ENCODE results near the gene DDX24. TPM values are rescaled to one million over a fixed set of nuclear protein-coding genes. Genes with fewer than 3 reads are reported as not detected.
A peak's percentile ranks its signal among the peaks of the same experiment; 100 is the strongest.

DDX24 gene
- total and polyA plus RNA-seq, 7 donors = 42.5 to 147 (median 109) TPM

DNA sequence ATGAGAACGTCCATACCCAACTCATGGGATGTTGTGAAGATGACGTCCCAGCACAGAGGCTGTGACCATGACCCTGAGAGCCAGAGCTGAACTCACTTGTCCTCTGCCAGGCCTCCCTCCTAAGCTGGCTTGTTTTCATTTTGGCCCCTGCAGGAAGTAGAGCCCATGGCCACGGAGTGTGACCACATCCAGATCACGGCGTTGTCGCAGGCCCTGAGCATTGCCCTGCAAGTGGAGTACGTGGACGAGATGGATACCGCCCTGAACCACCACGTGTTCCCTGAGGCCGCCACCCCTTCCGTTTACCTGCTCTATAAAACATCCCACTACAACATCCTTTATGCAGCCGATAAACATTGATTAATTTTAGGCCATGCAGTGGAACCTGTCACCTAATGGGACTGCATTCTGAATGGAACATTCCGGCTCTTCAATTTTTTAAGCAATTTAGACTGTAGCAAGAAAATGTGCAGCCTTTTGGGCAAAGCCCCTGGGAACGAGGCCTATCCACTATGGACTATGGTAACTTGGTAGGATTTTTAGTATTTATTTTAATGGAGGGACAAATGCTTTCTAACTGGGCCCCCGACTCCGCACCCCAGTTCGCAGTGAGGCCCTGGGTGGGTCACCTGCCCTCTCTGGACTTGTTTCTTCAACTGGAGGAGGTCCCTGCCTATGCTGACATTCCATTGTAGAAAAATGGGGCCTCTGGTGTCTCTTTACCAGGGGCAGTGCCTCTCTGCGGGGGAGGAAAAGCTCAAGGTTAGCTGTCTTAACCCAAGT, 35.2 kb downstream of the DDX24 start:
- Histone ChIP-seq H3K4me3 (no peak overlapping the region), H3K9me3 (no peaks in the 10 kb centered on the region), H3K27me3 (no peaks in the 10 kb centered on the region), H3K4me1 (peaks cover 0 to 19% (median 13%) of the 10 kb centered on the region in 4 donors), H3K36me3 (peaks cover 25 to 71% (median 35%) of the 10 kb centered on the region in 4 donors), H3K27ac (no peak overlapping the region)
- TF ChIP-seq POLR2AphosphoS5 (IDR thresholded peaks at IDR 0.05) (no peak), EP300 (IDR thresholded peaks at IDR 0.05) (no peak), POLR2A (IDR thresholded peaks at IDR 0.05) (no peak)
- TF ChIP-seq, protein P1, sequence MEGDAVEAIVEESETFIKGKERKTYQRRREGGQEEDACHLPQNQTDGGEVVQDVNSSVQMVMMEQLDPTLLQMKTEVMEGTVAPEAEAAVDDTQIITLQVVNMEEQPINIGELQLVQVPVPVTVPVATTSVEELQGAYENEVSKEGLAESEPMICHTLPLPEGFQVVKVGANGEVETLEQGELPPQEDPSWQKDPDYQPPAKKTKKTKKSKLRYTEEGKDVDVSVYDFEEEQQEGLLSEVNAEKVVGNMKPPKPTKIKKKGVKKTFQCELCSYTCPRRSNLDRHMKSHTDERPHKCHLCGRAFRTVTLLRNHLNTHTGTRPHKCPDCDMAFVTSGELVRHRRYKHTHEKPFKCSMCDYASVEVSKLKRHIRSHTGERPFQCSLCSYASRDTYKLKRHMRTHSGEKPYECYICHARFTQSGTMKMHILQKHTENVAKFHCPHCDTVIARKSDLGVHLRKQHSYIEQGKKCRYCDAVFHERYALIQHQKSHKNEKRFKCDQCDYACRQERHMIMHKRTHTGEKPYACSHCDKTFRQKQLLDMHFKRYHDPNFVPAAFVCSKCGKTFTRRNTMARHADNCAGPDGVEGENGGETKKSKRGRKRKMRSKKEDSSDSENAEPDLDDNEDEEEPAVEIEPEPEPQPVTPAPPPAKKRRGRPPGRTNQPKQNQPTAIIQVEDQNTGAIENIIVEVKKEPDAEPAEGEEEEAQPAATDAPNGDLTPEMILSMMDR (IDR thresholded peaks at IDR 0.05) = no peak
- 88 to 92% methylated on average over 19 of the region's 19 CpGs for WGBS, 2 donors
- intact Hi-C loops (cut with DNase I) = no loop called here
- DNase-seq = peak; percentile 46

DNA sequence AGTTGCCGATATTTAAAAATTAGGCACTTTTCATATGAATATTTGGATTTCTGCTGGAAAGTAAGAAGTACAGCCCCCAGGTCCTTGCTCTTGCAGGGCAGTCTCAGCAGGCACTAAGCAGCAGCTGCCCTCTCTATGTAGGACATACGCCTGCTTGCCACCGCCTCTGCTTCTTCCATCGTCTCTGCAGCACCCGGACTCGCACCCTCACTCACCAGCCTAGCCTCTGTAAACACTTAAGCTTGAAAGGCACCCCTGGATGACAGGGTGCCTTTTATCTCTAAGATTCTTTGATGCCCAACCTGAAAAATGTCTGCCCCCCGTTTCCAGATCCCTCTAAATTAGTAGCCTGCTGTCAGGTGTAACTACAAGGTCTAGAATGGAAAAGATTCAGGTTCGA, 35.9 kb downstream of the DDX24 start:
- intact Hi-C loops (cut with DNase I) = no loop called here
- Histone ChIP-seq H3K4me3 (no peak overlapping the region), H3K27ac (no peak overlapping the region), H3K36me3 (peaks cover 20 to 64% (median 29%) of the 10 kb centered on the region in 4 donors), H3K4me1 (peaks cover 0 to 16% (median 12%) of the 10 kb centered on the region in 4 donors), H3K9me3 (no peaks in the 10 kb centered on the region), H3K27me3 (no peaks in the 10 kb centered on the region)
- TF ChIP-seq, protein P1 (IDR thresholded peaks at IDR 0.05) = no peak
- TF ChIP-seq POLR2AphosphoS5 (IDR thresholded peaks at IDR 0.05) (no peak), POLR2A (IDR thresholded peaks at IDR 0.05) (no peak), EP300 (IDR thresholded peaks at IDR 0.05) (no peak)
- WGBS, 2 donors = 94% methylated on average over 8 of the region's 8 CpGs
- DNase-seq = peak; percentile 53

DNA sequence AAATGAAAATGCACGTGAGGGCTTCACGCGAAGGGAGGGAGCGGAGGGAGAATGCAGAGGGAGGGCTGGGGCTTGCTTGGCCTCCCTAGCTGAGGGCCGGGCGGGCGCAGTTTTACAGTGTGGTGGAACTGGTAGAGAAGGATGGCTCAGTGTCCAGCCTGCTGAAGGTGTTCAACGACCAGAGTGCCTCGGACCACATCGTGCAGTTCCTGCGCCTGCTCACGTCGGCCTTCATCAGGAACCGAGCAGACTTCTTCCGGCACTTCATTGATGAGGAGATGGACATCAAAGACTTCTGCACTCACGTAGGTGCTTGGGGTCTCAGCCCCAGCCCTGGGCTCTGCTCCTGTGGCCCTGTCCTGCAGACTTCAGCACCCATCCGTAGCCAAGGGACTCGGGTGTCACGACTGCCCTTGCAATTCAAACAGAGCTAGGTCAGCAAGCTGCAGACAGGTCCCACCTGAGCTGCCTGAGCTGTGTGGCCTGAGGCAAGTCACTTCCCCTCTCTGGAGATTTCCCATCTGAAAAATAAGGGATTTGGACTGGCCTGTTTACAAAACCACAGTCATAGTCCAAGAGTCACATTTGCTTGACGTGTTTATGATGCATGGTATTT, 36.4 kb downstream of the DDX24 start:
- no peak overlapping the region for H3K4me3 ChIP-seq
- no peak for TF ChIP-seq POLR2AphosphoS5 (IDR thresholded peaks at IDR 0.05)
- TF ChIP-seq, protein P1 (IDR thresholded peaks at IDR 0.05) = no peak
- no peak for TF ChIP-seq EP300 (IDR thresholded peaks at IDR 0.05)
- no peak for TF ChIP-seq POLR2A (IDR thresholded peaks at IDR 0.05)
- H3K9me3 ChIP-seq = no peaks in the 10 kb centered on the region
- peaks cover 0 to 16% (median 12%) of the 10 kb centered on the region in 4 donors for H3K4me1 ChIP-seq
- intact Hi-C loops (cut with DNase I) = no loop called here
- peak; percentile 57 for DNase-seq
- no peaks in the 10 kb centered on the region for H3K27me3 ChIP-seq
- peaks cover 16 to 59% (median 23%) of the 10 kb centered on the region in 4 donors for H3K36me3 ChIP-seq
- H3K27ac ChIP-seq = no peak overlapping the region
- 93% methylated on average over 20 of the region's 20 CpGs for WGBS, 2 donors

DNA sequence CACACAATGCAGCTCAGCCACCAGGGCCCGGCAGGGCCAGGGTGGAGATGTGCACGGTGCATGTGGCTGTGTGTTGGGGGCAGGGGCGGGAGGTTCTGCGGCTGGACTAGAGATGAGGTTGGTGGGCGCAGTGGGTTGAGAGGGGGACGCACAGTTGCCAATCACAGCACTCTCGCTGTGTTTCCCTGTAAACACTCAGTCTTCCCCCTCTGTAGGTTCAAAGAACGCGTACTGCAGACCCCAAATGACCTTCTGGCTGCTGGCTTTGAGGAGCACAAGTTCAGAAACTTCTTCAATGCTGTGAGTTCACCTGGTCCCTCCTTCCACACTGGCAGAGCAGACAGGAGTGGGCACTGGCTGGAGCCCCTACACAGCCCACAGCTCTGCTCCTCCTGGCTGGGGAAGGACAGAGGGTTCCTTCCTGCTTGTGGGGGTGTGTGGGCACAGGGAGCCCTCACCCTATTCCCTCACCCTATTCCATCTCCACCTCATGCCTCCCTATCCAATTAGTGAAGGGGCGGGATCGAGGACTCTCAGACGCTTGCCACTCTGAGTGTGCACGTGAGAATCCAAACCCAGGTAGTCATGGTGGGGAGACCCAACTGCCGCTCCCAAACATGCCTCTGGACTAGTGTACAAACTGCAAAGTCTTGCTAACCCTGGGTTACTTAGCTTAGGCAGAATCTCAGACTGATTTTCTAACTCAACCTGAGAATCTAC, 37.1 kb downstream of the DDX24 start:
- Histone ChIP-seq H3K36me3 (peaks cover 10 to 52% (median 17%) of the 10 kb centered on the region in 4 donors), H3K4me3 (no peak overlapping the region), H3K9me3 (no peaks in the 10 kb centered on the region), H3K27ac (no peak overlapping the region), H3K27me3 (no peaks in the 10 kb centered on the region), H3K4me1 (peaks cover 0 to 16% (median 12%) of the 10 kb centered on the region in 4 donors)
- intact Hi-C loops (cut with DNase I) = no loop called here
- TF ChIP-seq, protein P1 (IDR thresholded peaks at IDR 0.05) = no peak
- TF ChIP-seq POLR2A (IDR thresholded peaks at IDR 0.05) (no peak), EP300 (IDR thresholded peaks at IDR 0.05) (no peak)
- 93% methylated on average over 14 of the region's 14 CpGs for WGBS, 2 donors
- peak; percentile 52 for DNase-seq

Data from sigmoid colon (tissue), 7 donors.